Progenitor cell of endocrine pancreas (in vitro differentiated cells): ENCODE data around the gene RNPC3. TPM values are rescaled to one million over a fixed set of nuclear protein-coding genes. Genes with fewer than 3 reads are reported as not detected.
"Not testable (repeated sequence)": the region's sequence is repeated elsewhere in the genome, so short reads cannot be mapped to it uniquely, and the experiment has no call there.

ENCODE experiments used
- DNase-seq: peaks from one replicate; pipeline ENCODE4 v3.0.0; 2021; ENCODE audit warnings: low spot score; ENCODE audit not compliant: unreplicated experiment
- H3K27ac Mint-ChIP-seq: 2 replicates; pipeline ENCODE4 v1.8.0; 2021; ENCODE audit warnings: mild to moderate bottlenecking, moderate library complexity, mixed read lengths
- H3K27me3 Mint-ChIP-seq: 2 replicates; pipeline ENCODE4 v1.8.0; 2021; ENCODE audit warnings: mixed read lengths
- H3K36me3 Mint-ChIP-seq: 2 replicates; pipeline ENCODE4 v1.8.0; 2022; ENCODE audit warnings: mixed read lengths; ENCODE audit not compliant: insufficient read depth
- H3K4me1 Mint-ChIP-seq: 2 replicates; pipeline ENCODE4 v1.8.0; 2021; ENCODE audit warnings: low read depth, mixed read lengths
- H3K4me3 Mint-ChIP-seq: 2 replicates; pipeline ENCODE4 v1.8.0; 2021; ENCODE audit warnings: low read depth, mild to moderate bottlenecking, moderate library complexity, mixed read lengths
- H3K9me3 Mint-ChIP-seq: 2 replicates; pipeline ENCODE4 v1.8.0; 2021; ENCODE audit warnings: low read depth, mixed read lengths
- total RNA-seq: library from RNA; stranded (reverse); gene quantifications from 2 replicates; pipeline ENCODE4 v1.2.1, GENCODE V29; 2021
- TF ChIP-seq, protein P1 (sequence below): fragments of 200-600 bp; sonication (generic); IDR thresholded peaks from one replicate; pipeline ENCODE4 v1.5.0; 2021; ENCODE audit warnings: antibody characterized with exemption, mild to moderate bottlenecking; ENCODE audit not compliant: unreplicated experiment

RNPC3 gene
- total RNA-seq, 1 donor from 2014 or later, result 24.6 TPM

DNA sequence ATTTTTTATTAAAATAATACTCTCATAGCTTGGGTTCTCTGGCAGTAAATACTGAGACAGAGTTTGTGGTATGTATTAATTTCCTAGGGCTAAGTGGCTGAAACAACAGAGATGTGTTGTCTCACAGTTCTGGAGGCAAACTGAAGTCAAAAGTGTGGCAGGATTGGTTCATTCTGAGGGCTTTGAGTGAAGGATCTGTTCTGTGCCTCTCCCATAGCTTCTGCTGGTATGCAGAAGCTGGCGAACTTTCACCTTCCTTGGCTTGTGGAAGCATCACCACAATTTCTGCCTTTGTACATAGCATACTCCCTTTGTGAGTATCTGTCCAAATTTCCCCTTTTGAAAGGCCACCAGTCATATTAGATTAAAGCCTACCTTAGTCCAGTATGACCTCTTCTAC, 21.0 kb downstream of the RNPC3 start:
- H3K4me3 Mint-ChIP-seq, result no peak overlapping the region
- H3K4me1 Mint-ChIP-seq, result no peaks in the 10 kb centered on the region
- TF ChIP-seq, protein P1, sequence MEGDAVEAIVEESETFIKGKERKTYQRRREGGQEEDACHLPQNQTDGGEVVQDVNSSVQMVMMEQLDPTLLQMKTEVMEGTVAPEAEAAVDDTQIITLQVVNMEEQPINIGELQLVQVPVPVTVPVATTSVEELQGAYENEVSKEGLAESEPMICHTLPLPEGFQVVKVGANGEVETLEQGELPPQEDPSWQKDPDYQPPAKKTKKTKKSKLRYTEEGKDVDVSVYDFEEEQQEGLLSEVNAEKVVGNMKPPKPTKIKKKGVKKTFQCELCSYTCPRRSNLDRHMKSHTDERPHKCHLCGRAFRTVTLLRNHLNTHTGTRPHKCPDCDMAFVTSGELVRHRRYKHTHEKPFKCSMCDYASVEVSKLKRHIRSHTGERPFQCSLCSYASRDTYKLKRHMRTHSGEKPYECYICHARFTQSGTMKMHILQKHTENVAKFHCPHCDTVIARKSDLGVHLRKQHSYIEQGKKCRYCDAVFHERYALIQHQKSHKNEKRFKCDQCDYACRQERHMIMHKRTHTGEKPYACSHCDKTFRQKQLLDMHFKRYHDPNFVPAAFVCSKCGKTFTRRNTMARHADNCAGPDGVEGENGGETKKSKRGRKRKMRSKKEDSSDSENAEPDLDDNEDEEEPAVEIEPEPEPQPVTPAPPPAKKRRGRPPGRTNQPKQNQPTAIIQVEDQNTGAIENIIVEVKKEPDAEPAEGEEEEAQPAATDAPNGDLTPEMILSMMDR, result no peak
- H3K27ac Mint-ChIP-seq, result no peak overlapping the region
- H3K36me3 Mint-ChIP-seq, result peaks cover 32% of the 10 kb centered on the region
- no peak for DNase-seq
- H3K9me3 Mint-ChIP-seq, result peaks cover 4% of the 10 kb centered on the region
- no peaks in the 10 kb centered on the region for H3K27me3 Mint-ChIP-seq

DNA sequence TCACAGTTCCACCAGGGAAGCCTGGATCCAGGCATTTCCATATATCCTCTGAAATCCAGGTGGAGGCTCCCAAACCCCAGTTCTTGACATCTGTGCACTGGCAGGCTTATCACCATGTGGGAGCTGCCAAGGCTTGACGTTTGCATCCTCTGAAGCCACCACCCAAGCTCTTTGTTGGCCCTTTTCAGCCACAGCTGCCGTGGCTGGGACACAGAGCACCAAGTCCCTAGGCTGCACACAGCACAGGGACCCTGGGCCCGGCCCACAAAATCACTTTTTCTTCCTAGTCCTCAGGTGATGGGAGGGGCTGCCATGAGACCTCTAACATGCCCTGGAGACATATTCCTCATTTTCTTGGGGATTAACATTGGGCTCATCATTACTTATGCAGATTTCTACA, 22.3 kb downstream of the RNPC3 start:
- peaks cover 36% of the 10 kb centered on the region for H3K36me3 Mint-ChIP-seq

DNA sequence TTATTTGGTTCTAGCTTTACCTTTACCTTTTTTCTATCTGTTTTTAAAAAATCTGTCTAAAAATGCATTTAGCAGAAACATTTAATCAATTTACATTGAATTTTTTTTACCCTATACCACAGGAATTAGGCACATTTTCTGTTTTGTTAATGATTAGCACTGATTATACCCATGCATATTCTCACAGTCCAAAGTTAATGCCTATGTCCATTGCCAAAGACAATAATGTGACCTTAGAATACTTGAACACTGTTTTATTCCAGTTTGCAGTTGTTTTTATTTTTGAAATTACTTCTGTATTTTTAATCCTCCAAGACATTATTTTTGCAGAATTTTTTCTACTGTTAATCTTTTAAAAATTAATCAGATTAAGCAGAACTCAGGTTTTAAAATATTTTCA, 34.9 kb downstream of the RNPC3 start:
- TF ChIP-seq, protein P1, result no peak
- no peak overlapping the region for H3K27ac Mint-ChIP-seq
- H3K9me3 Mint-ChIP-seq, result no peaks in the 10 kb centered on the region
- no peak overlapping the region for H3K4me3 Mint-ChIP-seq
- DNase-seq, result no peak
- H3K36me3 Mint-ChIP-seq, result peaks cover 11% of the 10 kb centered on the region
- H3K4me1 Mint-ChIP-seq, result no peaks in the 10 kb centered on the region
- H3K27me3 Mint-ChIP-seq, result no peaks in the 10 kb centered on the region

More for the DNA sequence above, 22.3 kb downstream of the RNPC3 start:
- Mint-ChIP-seq H3K4me1 (no peaks in the 10 kb centered on the region), H3K4me3 (no peak overlapping the region), H3K27me3 (no peaks in the 10 kb centered on the region), H3K9me3 (peaks cover 4% of the 10 kb centered on the region), H3K27ac (no peak overlapping the region)
- TF ChIP-seq, protein P1, result no peak
- DNase-seq, result no peak

DNA sequence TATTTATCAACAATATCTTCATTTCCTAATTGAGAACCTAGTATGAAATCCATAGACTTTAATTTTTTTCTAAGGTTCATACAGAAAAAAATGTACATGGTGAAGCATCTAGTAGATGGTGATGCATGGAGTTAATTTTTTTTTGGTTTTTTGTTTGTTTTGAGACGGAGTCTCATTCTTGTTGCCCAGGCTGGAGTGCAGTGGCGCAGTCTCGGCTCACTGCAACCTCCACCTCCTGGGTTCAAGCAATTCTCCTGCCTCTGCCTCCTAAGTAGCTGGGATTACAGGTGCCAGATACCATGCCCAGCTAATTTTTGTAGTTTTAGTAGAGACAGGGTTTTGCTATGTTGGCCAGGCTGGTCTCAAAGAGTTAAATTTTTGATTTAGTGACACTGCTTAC, 35.6 kb downstream of the RNPC3 start:
- H3K9me3 Mint-ChIP-seq, H3K4me3 Mint-ChIP-seq, DNase-seq, H3K4me1 Mint-ChIP-seq, H3K36me3 Mint-ChIP-seq, H3K27me3 Mint-ChIP-seq, H3K27ac Mint-ChIP-seq: not testable (repeated sequence)

DNA sequence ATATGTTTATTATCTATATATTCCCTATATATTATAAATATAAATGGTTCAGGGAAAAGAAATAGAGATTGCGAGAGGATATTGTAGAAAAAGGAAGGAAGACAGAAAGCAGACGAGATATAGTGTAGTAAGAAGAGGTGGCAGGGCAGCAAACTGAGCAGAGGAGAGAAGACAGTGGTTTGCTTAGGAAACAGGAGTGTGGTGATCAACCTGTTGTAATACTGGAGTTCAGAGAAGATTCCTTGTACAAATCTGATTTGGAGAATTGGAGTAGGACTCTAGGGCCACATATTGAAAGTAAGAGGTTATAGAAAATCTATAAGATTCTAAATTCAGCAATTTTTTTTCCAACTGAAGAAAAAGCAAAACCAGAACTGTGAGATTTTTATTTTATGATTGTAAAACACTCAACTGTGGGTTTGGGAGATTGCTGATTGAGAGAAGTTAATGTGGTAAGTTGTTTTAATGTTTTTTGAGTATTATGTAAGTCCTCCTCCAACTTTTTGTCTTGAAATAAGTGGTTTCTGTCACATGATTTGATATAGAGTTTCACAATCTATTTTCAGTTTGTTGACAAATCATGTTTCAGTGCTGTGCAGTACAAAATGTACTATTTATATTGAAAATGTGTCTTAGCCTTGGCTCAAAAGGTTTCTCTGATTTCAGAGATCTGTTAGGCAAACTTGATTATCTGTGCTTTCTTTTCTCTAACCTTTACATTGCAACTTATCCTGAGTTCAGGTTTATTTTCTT, 36.3 kb downstream of the RNPC3 start:
- Mint-ChIP-seq H3K4me1 (no peaks in the 10 kb centered on the region), H3K9me3 (no peaks in the 10 kb centered on the region), H3K4me3 (no peak overlapping the region), H3K27ac (no peak overlapping the region), H3K36me3 (peaks cover 2% of the 10 kb centered on the region), H3K27me3 (no peaks in the 10 kb centered on the region)
- DNase-seq, result no peak
- TF ChIP-seq, protein P1, result no peak

DNA sequence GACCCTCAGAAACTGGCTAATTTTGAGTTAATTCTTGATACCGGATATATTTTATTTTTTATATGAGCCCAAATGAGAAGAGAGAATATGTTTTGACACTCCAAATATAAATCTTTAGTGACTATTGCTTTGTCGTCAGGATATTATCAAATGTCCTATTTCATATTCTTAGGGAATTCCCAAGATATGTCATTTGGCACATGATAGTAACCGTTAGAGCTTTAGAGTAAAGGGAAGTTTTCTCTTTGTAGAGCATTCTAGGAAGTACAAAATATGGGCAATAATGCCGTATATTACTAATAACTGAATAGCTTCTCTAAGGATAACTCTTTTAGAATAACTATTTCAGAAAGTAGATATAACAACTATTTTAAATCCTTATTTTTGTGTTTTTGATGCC, 37.6 kb downstream of the RNPC3 start:
- H3K36me3 Mint-ChIP-seq, result no peaks in the 10 kb centered on the region
- no peak overlapping the region for H3K27ac Mint-ChIP-seq
- DNase-seq, result no peak
- H3K27me3 Mint-ChIP-seq, result no peaks in the 10 kb centered on the region
- H3K4me3 Mint-ChIP-seq, result no peak overlapping the region
- H3K4me1 Mint-ChIP-seq, result no peaks in the 10 kb centered on the region
- TF ChIP-seq, protein P1, result no peak
- H3K9me3 Mint-ChIP-seq, result no peaks in the 10 kb centered on the region
